Panc1 (cell line): ENCODE data around the gene SORCS1.

Experiments used
- CTCF ChIP-seq: fragments of 450-650 bp; IDR thresholded peaks from 2 replicates; pipeline ENCODE4 v1.5.1; 2017; ENCODE audit warnings: mild to moderate bottlenecking
- POLR2AphosphoS5 ChIP-seq: IDR thresholded peaks from 2 replicates; pipeline ENCODE4 v1.6.1; 2012; ENCODE audit warnings: mild to moderate bottlenecking, low read depth, low read length, moderate library complexity
- REST ChIP-seq, 2 experiments: IDR thresholded peaks; 2 replicates each; pipeline ENCODE4 v1.6.1; 2011 to 2012; ENCODE audit warnings: low read depth in 2 of 2, control low read depth in 1 of 2, low read length in 1 of 2, mild to moderate bottlenecking in 1 of 2, moderate library complexity in 1 of 2; ENCODE audit not compliant: insufficient read depth in 1 of 2
- SIN3A ChIP-seq: IDR thresholded peaks from 2 replicates; pipeline ENCODE4 v1.6.1; 2012; ENCODE audit warnings: low read depth, mild to moderate bottlenecking, low read length, moderate library complexity, borderline replicate concordance; ENCODE audit not compliant: insufficient read depth
- TCF7L2 ChIP-seq: IDR thresholded peaks from 2 replicates; pipeline ENCODE4 v1.6.1; 2011; ENCODE audit warnings: mild to moderate bottlenecking, low read depth, low read length, inconsistent platforms

GRCh38 chr10:106626371-106626770 lies 538.1 kb downstream of the SORCS1 start:
- TF ChIP-seq SIN3A (no peak), CTCF (no peak), REST (IDR thresholded peaks at IDR 0.05; ENCODE audit: insufficient read depth in 1 of 2, low read depth in 2 of 2, low read length in 1 of 2) (no peak), POLR2AphosphoS5 (no peak), TCF7L2 (no peak)
